Stomach smooth muscle (tissue), 2 donors: Measurements from ENCODE around the gene RNF8.
"Not testable (repeated sequence)": the region's sequence is repeated elsewhere in the genome, so short reads cannot be mapped to it uniquely, and the experiment has no call there.

Experiments used
- H3K27ac ChIP-seq: one replicate; pipeline ENCODE4 v1.7.0; 2013; ENCODE audit warnings: mild to moderate bottlenecking, low read length, inconsistent platforms
- H3K27me3 ChIP-seq, 2 donors: one replicate each; pipeline ENCODE4 v1.7.0; 2013; ENCODE audit warnings: low read length in 2 of 2; ENCODE audit not compliant: insufficient read depth in 2 of 2, control insufficient read depth in 1 of 2
- H3K36me3 ChIP-seq, 2 donors: one replicate each; pipeline ENCODE4 v1.7.0; 2013; ENCODE audit warnings: low read length in 2 of 2; ENCODE audit not compliant: control insufficient read depth in 2 of 2, insufficient read depth in 2 of 2
- H3K4me1 ChIP-seq: one replicate; pipeline ENCODE4 v1.7.0; 2013; ENCODE audit warnings: low read length; ENCODE audit not compliant: control insufficient read depth, insufficient read depth
- H3K4me3 ChIP-seq, 2 donors: one replicate each; pipeline ENCODE4 v1.7.0; 2013; ENCODE audit warnings: low read length in 2 of 2
- H3K9ac ChIP-seq, 2 donors: one replicate each; pipeline ENCODE4 v1.7.0; 2013; ENCODE audit warnings: low read length in 2 of 2, mild to moderate bottlenecking in 1 of 2
- H3K9me3 ChIP-seq, 2 donors: one replicate each; pipeline ENCODE4 v1.7.0; 2013; ENCODE audit warnings: low read length in 2 of 2; ENCODE audit not compliant: control insufficient read depth in 2 of 2
- donor health status: healthy.
- donor health status: Pancreatic carcinoma.

The RNF8 gene

DNA sequence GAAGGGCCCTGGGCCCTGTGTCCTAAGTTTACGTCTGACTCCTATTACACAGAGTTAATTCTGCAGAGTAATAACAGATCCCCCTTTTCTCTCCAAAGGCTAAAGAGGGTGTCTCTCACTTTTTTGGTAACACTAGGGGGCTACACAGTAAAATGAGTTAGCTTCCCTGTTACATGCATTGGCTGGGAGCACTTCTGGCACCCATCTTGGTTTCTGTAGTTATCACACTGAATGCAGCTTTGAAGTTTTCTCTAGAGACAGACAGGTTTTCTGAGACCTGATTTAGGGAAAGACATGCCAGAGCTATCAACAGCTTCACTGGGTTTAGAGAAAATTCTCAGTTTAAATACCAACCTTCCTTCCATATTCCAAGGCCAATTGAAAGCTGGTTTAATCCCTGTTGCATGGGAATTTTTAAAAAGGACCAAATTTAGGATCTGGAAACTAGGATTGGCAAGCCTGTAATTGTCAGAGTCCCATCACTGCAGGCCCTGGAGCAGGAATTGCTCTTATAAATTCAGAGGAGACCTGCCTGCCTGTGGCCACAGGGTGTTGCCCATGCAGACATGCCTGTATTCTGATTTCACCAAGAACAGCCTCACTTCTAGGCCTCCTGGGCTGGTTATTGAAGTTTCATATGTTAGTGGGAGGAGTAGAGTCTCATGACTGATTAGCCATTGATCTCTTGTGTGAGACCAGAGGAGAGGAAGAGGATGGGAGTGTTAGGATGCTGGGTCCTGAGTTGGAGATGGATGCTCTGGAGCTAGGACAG lies 29.4 kb downstream of the RNF8 start:
- H3K27ac ChIP-seq, result no peak overlapping the region
- H3K9me3 ChIP-seq, result no peaks in the 10 kb centered on the region
- H3K27me3 ChIP-seq, result no peaks in the 10 kb centered on the region
- no peak overlapping the region for H3K9ac ChIP-seq
- H3K4me3 ChIP-seq, result no peak overlapping the region
- no peaks in the 10 kb centered on the region for H3K4me1 ChIP-seq
- H3K36me3 ChIP-seq, result peaks cover 0 to 23% of the 10 kb centered on the region in 2 donors

DNA sequence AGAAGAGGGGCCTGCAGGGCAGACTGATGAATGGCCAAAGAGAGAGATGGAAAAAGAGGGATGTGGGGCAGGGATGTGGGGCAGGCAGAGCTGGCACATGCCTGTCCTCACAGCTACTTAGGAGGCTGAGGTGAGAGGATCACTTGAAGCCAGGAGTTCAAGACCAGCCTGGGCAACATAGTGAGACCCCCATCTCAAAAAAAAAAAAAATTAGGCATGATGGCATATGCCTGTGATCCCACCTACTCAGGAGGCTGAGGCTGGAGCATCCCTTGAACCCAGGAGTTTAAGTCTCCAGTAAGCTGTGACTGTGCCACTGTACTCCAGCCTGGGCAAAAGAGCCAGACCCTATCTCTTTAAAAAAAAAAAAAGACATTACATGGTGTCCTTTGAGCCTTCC lies 34.8 kb downstream of the RNF8 start:
- H3K36me3 ChIP-seq, result peaks cover 17 to 23% of the 10 kb centered on the region in 2 donors
- no peaks in the 10 kb centered on the region for H3K9me3 ChIP-seq
- H3K27ac ChIP-seq, result no peak overlapping the region

DNA sequence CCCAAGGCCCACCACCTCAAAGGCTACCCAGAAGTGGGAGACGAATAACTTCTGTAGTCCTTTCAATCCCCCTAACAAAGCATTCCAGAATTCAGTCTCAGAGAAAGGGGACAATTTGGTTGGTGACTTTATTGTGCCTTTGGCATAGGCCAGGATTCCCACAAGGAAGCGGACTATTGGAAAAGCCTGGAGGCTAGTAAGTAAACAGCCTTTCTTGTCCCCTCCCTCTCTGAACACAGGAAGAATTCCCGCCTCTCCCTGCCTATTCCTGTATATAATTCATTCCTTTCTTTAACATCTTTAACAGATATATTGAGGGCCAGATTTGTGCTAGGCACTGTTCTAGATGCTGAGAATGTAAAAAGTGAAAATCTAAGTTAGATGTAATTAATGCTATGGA lies 36.1 kb downstream of the RNF8 start:
- Histone ChIP-seq H3K27me3 (no peaks in the 10 kb centered on the region), H3K9me3 (no peaks in the 10 kb centered on the region), H3K9ac (no peak overlapping the region), H3K4me3 (no peak overlapping the region), H3K27ac (no peak overlapping the region), H3K4me1 (no peaks in the 10 kb centered on the region), H3K36me3 (peaks cover 17 to 23% of the 10 kb centered on the region in 2 donors)

More for the DNA sequence above, 34.8 kb downstream of the RNF8 start:
- Histone ChIP-seq H3K4me3 (no peak overlapping the region), H3K27me3 (no peaks in the 10 kb centered on the region), H3K9ac (no peak overlapping the region), H3K4me1 (no peaks in the 10 kb centered on the region)

DNA sequence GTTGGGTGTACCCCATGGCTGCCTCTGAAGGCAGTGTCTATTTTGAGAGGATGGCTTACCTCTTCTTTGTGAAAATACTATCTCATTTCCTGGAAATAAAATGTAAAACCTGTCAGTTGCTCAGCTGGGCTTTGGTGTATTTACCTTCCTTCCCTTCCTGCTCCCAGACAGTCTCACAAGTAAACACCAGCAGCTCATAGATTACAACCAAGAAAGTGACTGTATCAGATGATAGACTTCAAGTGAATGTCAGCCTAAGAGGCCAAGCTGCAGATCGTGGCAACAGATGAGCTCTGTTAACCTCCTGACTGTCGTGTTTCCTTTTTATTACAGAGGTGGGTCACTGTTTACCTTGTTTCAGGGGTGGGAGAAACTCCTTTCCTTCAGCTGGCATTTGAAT lies 37.3 kb downstream of the RNF8 start:
- no peak overlapping the region for H3K27ac ChIP-seq
- H3K4me3 ChIP-seq, result no peak overlapping the region
- no peaks in the 10 kb centered on the region for H3K9me3 ChIP-seq
- H3K36me3 ChIP-seq, result peaks cover 17 to 23% of the 10 kb centered on the region in 2 donors
- H3K9ac ChIP-seq, result no peak overlapping the region
- no peaks in the 10 kb centered on the region for H3K27me3 ChIP-seq
- no peaks in the 10 kb centered on the region for H3K4me1 ChIP-seq

DNA sequence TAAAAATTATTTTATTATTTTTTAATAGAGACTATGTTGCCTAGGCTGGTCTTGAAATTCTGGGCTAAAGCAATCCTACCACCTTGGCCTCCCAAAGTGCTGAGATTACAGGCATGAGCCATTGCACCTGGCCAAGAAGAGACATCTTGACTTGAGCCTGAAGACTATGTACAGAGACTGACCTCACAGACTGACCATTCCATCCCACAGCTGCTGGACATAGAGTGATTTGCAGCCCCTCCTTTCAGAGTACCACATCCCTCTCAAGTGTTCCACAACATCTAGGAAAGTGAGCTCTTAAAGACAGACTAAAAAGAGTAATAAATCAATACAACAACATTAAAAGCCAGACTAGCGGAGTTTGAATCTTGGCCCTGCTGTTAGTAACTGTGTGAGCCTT lies 39.0 kb downstream of the RNF8 start:
- Histone ChIP-seq H3K9ac (no peak overlapping the region), H3K9me3 (no peaks in the 10 kb centered on the region), H3K4me3 (no peak overlapping the region), H3K27me3 (no peaks in the 10 kb centered on the region), H3K27ac (no peak overlapping the region), H3K36me3 (peaks cover 17 to 18% of the 10 kb centered on the region in 2 donors), H3K4me1 (no peaks in the 10 kb centered on the region)

DNA sequence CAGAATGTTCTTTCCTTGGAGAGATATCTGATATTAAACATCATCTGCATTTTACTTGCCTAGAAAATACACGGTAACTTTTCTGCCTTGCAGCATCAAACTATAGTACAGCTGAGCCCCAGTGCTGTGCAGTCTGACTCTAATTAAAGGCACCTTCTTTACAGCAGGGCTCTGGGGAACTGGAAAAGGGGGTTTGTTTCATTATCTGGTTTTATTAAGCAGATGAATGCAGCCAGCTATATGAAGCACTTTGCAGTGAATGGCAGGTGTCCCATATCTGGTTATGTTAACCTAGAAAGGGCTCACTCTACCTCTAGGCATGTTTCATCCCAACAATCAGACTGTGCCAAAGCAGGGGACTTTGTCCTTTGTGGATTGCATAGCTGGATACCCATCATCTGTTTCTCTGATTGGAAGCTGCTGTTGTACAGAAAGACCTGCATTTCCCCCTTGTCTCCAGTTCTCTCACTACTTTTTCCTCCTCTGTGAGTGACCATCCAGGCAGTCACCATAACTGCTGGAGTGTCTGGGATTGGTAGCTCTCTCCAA lies 39.7 kb downstream of the RNF8 start:
- H3K9me3 ChIP-seq, result no peaks in the 10 kb centered on the region

DNA sequence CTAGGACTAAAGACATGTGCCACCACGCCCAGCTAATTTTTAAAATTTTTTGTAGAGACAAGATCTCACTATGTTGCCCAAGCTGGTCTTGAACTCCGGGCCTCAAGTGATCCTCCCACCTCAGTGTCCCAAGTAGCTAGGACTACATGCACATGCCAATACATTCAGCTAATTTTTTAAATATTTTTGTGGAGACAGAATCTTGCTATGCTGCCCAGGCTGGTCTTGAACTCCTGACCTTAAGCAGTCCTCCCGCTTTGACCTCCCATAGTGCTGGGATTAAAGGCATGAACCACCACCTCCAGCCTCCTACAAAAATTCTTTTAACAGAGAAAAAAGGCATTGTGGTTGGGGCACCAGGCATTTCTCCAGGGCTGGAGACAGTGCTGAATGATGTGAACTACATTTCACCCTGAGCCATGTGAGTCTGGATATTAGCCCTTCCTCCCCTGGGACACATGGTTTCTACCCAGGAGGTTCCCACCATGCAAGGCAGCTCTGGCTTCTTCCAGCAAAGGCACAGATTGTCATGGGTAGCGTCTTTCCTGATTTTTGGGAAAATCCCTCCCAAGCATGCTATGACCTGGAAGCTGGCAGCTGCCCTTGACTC lies 42.9 kb downstream of the RNF8 start:
- Histone ChIP-seq H3K9ac (no peak overlapping the region), H3K4me3 (no peak overlapping the region), H3K4me1 (no peaks in the 10 kb centered on the region), H3K36me3 (peaks cover 4 to 6% of the 10 kb centered on the region in 2 donors), H3K9me3 (no peaks in the 10 kb centered on the region), H3K27me3 (no peaks in the 10 kb centered on the region), H3K27ac (no peak overlapping the region)

More for the DNA sequence above, 39.7 kb downstream of the RNF8 start:
- H3K27me3 ChIP-seq, result no peaks in the 10 kb centered on the region
- H3K4me3 ChIP-seq, result no peak overlapping the region
- peaks cover 17 to 18% of the 10 kb centered on the region in 2 donors for H3K36me3 ChIP-seq
- no peak overlapping the region for H3K9ac ChIP-seq
- no peak overlapping the region for H3K27ac ChIP-seq
- H3K4me1 ChIP-seq, result no peaks in the 10 kb centered on the region

DNA sequence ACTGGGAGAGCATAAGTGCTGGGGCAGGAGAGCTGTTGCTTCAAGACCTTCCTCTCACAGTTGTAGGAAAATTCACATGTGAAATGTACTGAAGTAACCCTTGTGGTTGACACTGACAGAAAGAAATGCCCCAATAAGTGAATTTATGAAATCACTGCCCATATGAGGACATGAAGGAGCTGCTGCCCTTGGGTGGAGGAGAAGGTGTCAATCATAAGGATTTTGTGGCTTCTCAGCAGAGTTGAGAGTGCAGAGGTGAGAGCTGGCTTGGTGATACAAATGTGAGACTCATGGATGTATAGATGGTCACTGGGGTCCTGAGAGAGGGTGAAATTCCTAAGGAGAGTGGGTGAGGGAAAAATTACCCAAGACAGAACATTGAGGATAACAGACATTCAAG lies 45.3 kb downstream of the RNF8 start:
- Histone ChIP-seq H3K4me3 (no peak overlapping the region), H3K4me1 (no peaks in the 10 kb centered on the region), H3K27ac (no peak overlapping the region), H3K27me3 (no peaks in the 10 kb centered on the region), H3K9ac (no peak overlapping the region), H3K36me3 (no peaks in the 10 kb centered on the region), H3K9me3 (no peaks in the 10 kb centered on the region)

DNA sequence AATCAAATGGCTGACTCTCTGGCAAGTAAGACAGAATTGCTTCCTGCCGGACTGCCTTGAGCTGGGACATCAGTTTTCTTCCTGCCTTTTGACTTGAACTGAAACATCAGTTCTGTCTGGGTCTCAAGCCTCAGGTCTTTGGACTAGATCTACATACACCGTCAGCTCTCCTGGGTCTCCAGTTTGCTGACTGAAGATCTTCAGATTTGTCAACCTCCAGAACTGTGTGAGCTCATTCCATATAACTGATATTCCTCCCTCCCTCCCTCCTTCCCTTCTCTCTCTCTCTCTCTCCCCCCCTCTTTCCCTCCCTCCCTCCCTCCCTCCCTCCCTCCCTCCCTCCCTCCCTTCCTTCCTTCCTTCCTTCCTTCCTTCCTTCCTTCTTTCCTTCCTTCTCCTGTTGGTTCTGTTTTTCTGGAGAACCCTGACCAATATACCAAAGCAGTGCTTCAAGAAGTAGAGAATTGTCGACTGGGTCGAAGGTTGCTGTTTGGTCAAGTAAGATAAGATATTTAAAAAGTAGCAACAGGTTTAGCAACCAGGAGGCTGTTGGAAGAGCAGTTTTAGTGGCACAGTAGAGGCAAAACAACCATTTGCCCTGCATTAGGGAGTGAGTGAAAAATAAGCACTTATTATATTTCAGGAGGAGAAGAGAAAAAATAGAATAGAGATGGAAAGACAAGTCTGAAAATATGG lies 46.2 kb downstream of the RNF8 start:
- Histone ChIP-seq H3K9me3 (no peaks in the 10 kb centered on the region), H3K36me3 (no peaks in the 10 kb centered on the region), H3K4me1 (no peaks in the 10 kb centered on the region), H3K27me3 (no peaks in the 10 kb centered on the region), H3K4me3 (no peak overlapping the region), H3K27ac (no peak overlapping the region), H3K9ac (no peak overlapping the region)

DNA sequence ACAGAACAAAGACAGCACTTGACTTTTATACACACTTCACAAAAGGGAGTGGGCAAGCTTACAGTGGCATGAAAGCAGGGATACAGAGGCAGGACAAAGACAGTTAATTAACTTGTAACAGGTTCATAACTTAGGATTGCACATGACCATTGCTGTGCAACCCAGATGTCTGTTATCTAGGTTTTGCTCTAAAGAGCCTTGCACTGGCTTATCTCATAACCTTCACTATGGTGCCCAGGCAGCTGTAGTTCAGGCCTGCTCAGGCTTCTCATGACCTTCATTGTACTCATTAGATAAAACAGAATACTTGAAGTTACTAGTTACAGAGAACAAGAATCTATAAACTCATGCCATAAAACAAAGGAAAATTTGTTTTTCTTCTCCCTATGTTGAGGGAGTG lies 47.9 kb downstream of the RNF8 start:
- not testable (repeated sequence) for H3K27me3 ChIP-seq, H3K9ac ChIP-seq, H3K4me3 ChIP-seq, H3K9me3 ChIP-seq, H3K4me1 ChIP-seq, H3K27ac ChIP-seq, H3K36me3 ChIP-seq
